ENCODE measurements around the gene ATP1A2.

Gene ATP1A2

GRCh38 chr1:160094806-160095205, 20.8 kb upstream of the ATP1A2 start:
- 94 to 97% methylated on average over 14 of the region's 14 CpGs for WGBS, 2 experiments
- Histone ChIP-seq H3K27ac (ENCODE audit: insufficient read depth, low read depth, low read length, poor library complexity, severe bottlenecking) (no peak overlapping the region), H3K27me3 (ENCODE audit: control insufficient read depth, insufficient read depth, low read length, poor library complexity, severe bottlenecking) (peaks cover 11% of the 10 kb centered on the region), H3K4me1 (ENCODE audit: control insufficient read depth, insufficient read depth, low read length) (peaks cover 23% of the 10 kb centered on the region), H3K9me3 (ENCODE audit: control insufficient read depth, low read length) (no peaks in the 10 kb centered on the region), H3K4me3 (ENCODE audit: insufficient read depth, low read depth, low read length) (no peak overlapping the region), H3K36me3 (ENCODE audit: control insufficient read depth, insufficient read depth, low read length) (no peaks in the 10 kb centered on the region)

GRCh38 chr1:160095382-160096105, 20.0 kb upstream of the ATP1A2 start:
- Histone ChIP-seq H3K36me3 (ENCODE audit: control insufficient read depth, insufficient read depth, low read length) (no peaks in the 10 kb centered on the region), H3K27me3 (ENCODE audit: control insufficient read depth, insufficient read depth, low read length, poor library complexity, severe bottlenecking) (peaks cover 16% of the 10 kb centered on the region), H3K4me3 (ENCODE audit: insufficient read depth, low read depth, low read length) (no peak overlapping the region), H3K27ac (ENCODE audit: insufficient read depth, low read depth, low read length, poor library complexity, severe bottlenecking) (no peak overlapping the region), H3K4me1 (ENCODE audit: control insufficient read depth, insufficient read depth, low read length) (peaks cover 23% of the 10 kb centered on the region), H3K9me3 (ENCODE audit: control insufficient read depth, low read length) (no peaks in the 10 kb centered on the region)
- WGBS, 2 experiments, result 70 to 76% methylated on average over 4 of the region's 4 CpGs

- Histone ChIP-seq H3K4me1 (ENCODE audit: control insufficient read depth, insufficient read depth, low read length) (peaks cover 27% of the 10 kb centered on the region), H3K27ac (ENCODE audit: insufficient read depth, low read depth, low read length, poor library complexity, severe bottlenecking) (no peak overlapping the region), H3K27me3 (ENCODE audit: control insufficient read depth, insufficient read depth, low read length, poor library complexity, severe bottlenecking) (peaks cover 16% of the 10 kb centered on the region), H3K36me3 (ENCODE audit: control insufficient read depth, insufficient read depth, low read length) (no peaks in the 10 kb centered on the region), H3K9me3 (ENCODE audit: control insufficient read depth, low read length) (no peaks in the 10 kb centered on the region), H3K4me3 (ENCODE audit: insufficient read depth, low read depth, low read length) (no peak overlapping the region)
- 83 to 87% methylated on average over 4 of the region's 4 CpGs for WGBS, 2 experiments
Measured at GRCh38 chr1:160096274-160097116, 19.1 kb upstream of the ATP1A2 start.

- Histone ChIP-seq H3K4me3 (ENCODE audit: insufficient read depth, low read depth, low read length) (peak overlapping the region; percentile 61), H3K27me3 (ENCODE audit: control insufficient read depth, insufficient read depth, low read length, poor library complexity, severe bottlenecking) (peaks cover 16% of the 10 kb centered on the region), H3K4me1 (ENCODE audit: control insufficient read depth, insufficient read depth, low read length) (peaks cover 34% of the 10 kb centered on the region), H3K9me3 (ENCODE audit: control insufficient read depth, low read length) (no peaks in the 10 kb centered on the region), H3K36me3 (ENCODE audit: control insufficient read depth, insufficient read depth, low read length) (no peaks in the 10 kb centered on the region), H3K27ac (ENCODE audit: insufficient read depth, low read depth, low read length, poor library complexity, severe bottlenecking) (no peak overlapping the region)
- WGBS, 2 experiments, result 52 to 60% methylated on average over 5 of the region's 5 CpGs
Measured at GRCh38 chr1:160097151-160097910, 18.2 kb upstream of the ATP1A2 start.

- H3K27ac ChIP-seq (ENCODE audit: insufficient read depth, low read depth, low read length, poor library complexity, severe bottlenecking), result no peak within 1 kb of the TSS
- no peaks in the 10 kb centered on the region for H3K9me3 ChIP-seq (ENCODE audit: control insufficient read depth, low read length)
- no peaks in the 10 kb centered on the region for H3K36me3 ChIP-seq (ENCODE audit: control insufficient read depth, insufficient read depth, low read length)
- peaks cover 16% of the 10 kb centered on the region for H3K27me3 ChIP-seq (ENCODE audit: control insufficient read depth, insufficient read depth, low read length, poor library complexity, severe bottlenecking)
- H3K4me3 ChIP-seq (ENCODE audit: insufficient read depth, low read depth, low read length), result peak within 1 kb of the TSS; percentile 61
- H3K4me1 ChIP-seq (ENCODE audit: control insufficient read depth, insufficient read depth, low read length), result peaks cover 42% of the 10 kb centered on the region
- WGBS, 2 experiments, result 6% methylated on average over 61 to 63 of the region's 64 CpGs
Measured at GRCh38 chr1:160097911-160098851, 17.4 kb upstream of the ATP1A2 start, which contains the start of gene IGSF8. Gene IGSF8 (minus strand): TSS chr1:160098619. CDS start chr1:160098472, 147 bp downstream.

GRCh38 chr1:160098852-160099561, 16.6 kb upstream of the ATP1A2 start:
- Histone ChIP-seq H3K4me3 (ENCODE audit: insufficient read depth, low read depth, low read length) (peak overlapping the region; percentile 38), H3K9me3 (ENCODE audit: control insufficient read depth, low read length) (no peaks in the 10 kb centered on the region), H3K36me3 (ENCODE audit: control insufficient read depth, insufficient read depth, low read length) (no peaks in the 10 kb centered on the region), H3K4me1 (ENCODE audit: control insufficient read depth, insufficient read depth, low read length) (peaks cover 50% of the 10 kb centered on the region), H3K27me3 (ENCODE audit: control insufficient read depth, insufficient read depth, low read length, poor library complexity, severe bottlenecking) (peaks cover 16% of the 10 kb centered on the region), H3K27ac (ENCODE audit: insufficient read depth, low read depth, low read length, poor library complexity, severe bottlenecking) (no peak overlapping the region)
- WGBS, 2 experiments, result 7 to 10% methylated on average over 34 to 40 of the region's 40 CpGs

GRCh38 chr1:160099716-160100375, 15.7 kb upstream of the ATP1A2 start:
- no peak overlapping the region for H3K4me3 ChIP-seq (ENCODE audit: insufficient read depth, low read depth, low read length)
- H3K27me3 ChIP-seq (ENCODE audit: control insufficient read depth, insufficient read depth, low read length, poor library complexity, severe bottlenecking), result peaks cover 16% of the 10 kb centered on the region
- no peaks in the 10 kb centered on the region for H3K9me3 ChIP-seq (ENCODE audit: control insufficient read depth, low read length)
- no peaks in the 10 kb centered on the region for H3K36me3 ChIP-seq (ENCODE audit: control insufficient read depth, insufficient read depth, low read length)
- WGBS, 2 experiments, result 96 to 97% methylated on average over 2 of the region's 2 CpGs
- H3K27ac ChIP-seq (ENCODE audit: insufficient read depth, low read depth, low read length, poor library complexity, severe bottlenecking), result no peak overlapping the region
- peaks cover 59% of the 10 kb centered on the region for H3K4me1 ChIP-seq (ENCODE audit: control insufficient read depth, insufficient read depth, low read length)

- 31 to 37% methylated on average over 13 of the region's 13 CpGs for WGBS, 2 experiments
- peaks cover 51% of the 10 kb centered on the region for H3K4me1 ChIP-seq (ENCODE audit: control insufficient read depth, insufficient read depth, low read length)
Measured at GRCh38 chr1:160101037-160101716, 14.4 kb upstream of the ATP1A2 start.

More at GRCh38 chr1:160101037-160101716, 14.4 kb upstream of the ATP1A2 start:
- no peaks in the 10 kb centered on the region for H3K36me3 ChIP-seq (ENCODE audit: control insufficient read depth, insufficient read depth, low read length)
- H3K4me3 ChIP-seq (ENCODE audit: insufficient read depth, low read depth, low read length), result no peak overlapping the region
- peaks cover 16% of the 10 kb centered on the region for H3K27me3 ChIP-seq (ENCODE audit: control insufficient read depth, insufficient read depth, low read length, poor library complexity, severe bottlenecking)
- no peaks in the 10 kb centered on the region for H3K9me3 ChIP-seq (ENCODE audit: control insufficient read depth, low read length)
- H3K27ac ChIP-seq (ENCODE audit: insufficient read depth, low read depth, low read length, poor library complexity, severe bottlenecking), result no peak overlapping the region
